GM19463 (cell line): ENCODE measurements around the gene MAN2A2.

Experiments used
- ATAC-seq: cut with Tn5 transposase; IDR thresholded peaks from one replicate; pipeline ENCODE4 v1.9.1; 2021; ENCODE audit warnings: mild to moderate bottlenecking, moderate library complexity; ENCODE audit not compliant: unreplicated experiment

Gene MAN2A2

GRCh38 chr15:90941038-90941437 lies 37.9 kb downstream of the MAN2A2 start:
- no peak for ATAC-seq

- no peak for ATAC-seq
Observed at GRCh38 chr15:90942354-90943120, 39.4 kb downstream of the MAN2A2 start.

GRCh38 chr15:90945091-90945490 lies 42.0 kb downstream of the MAN2A2 start:
- ATAC-seq, result no peak

GRCh38 chr15:90946538-90946937 lies 43.4 kb downstream of the MAN2A2 start:
- no peak for ATAC-seq

- no peak for ATAC-seq
Observed at GRCh38 chr15:90946941-90947576, 44.0 kb downstream of the MAN2A2 start.

DNA sequence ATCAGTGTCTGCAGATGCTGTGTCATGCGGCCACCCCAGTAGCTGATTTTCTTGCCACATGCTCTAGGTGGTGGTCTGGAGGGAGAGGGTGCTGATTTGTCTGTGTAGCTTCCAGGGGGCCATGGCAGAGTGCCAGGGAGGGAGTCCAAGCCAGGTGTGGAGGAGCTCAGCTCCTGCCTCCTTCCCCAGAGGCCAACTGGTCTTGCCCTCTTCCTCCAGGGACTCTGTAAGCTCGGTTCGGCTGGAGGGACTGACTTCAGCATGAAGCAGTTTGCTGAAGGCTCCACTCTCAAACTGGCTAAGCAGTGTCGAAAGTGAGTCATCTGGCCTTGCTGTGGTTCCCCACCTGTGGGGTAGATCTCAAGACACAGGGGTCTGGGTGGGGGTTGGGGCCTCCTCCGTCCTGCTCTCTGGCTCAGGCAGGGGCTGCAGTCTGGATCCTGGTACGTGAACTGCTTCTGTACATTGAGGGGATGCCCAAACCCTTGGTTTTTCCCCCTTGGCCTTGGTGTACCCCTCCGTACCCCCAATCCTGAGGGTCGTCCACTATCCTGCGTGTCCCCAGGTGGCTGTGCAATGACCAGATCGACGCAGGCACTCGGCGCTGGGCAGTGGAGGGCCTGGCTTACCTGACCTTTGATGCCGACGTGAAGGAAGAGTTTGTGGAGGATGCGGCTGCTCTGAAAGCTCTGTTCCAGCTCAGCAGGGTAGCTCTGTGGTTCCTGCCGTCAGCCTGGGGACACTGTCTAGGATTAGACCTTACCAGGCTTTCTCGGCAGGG lies 44.7 kb downstream of the MAN2A2 start:
- ATAC-seq, result no peak

GRCh38 chr15:90948506-90948905 lies 45.4 kb downstream of the MAN2A2 start:
- ATAC-seq, result no peak

DNA sequence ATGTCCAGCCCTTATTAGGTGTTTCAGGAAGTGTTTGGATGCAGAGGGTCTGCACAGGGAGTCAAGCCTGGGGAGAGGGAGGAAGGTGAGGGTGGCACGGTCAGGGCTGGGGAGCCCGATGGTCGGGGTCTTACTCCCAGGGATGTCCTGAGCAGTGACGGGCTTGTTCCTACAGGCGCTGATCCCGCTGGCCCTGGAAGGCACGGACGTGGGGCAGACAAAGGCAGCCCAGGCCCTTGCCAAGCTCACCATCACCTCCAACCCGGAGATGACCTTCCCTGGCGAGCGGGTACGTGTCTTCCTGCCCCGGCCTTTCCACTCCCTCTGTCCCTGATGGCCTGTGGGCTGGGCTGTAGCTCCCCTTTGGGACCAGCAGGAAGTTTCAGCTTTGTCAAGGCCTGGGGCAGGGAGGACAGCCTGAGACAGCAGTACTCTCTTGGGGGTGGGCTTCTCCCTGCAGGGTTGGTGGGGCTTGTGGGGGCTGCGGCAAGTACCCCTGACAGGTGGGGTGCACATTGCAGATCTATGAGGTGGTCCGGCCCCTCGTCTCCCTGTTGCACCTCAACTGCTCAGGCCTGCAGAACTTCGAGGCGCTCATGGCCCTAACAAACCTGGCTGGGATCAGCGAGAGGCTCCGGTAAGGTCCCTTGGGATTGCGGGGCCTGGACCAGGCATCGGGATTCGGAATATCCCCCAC lies 47.0 kb downstream of the MAN2A2 start:
- ATAC-seq, result no peak

GRCh38 chr15:90950676-90951075 lies 47.6 kb downstream of the MAN2A2 start:
- ATAC-seq, result no peak

DNA sequence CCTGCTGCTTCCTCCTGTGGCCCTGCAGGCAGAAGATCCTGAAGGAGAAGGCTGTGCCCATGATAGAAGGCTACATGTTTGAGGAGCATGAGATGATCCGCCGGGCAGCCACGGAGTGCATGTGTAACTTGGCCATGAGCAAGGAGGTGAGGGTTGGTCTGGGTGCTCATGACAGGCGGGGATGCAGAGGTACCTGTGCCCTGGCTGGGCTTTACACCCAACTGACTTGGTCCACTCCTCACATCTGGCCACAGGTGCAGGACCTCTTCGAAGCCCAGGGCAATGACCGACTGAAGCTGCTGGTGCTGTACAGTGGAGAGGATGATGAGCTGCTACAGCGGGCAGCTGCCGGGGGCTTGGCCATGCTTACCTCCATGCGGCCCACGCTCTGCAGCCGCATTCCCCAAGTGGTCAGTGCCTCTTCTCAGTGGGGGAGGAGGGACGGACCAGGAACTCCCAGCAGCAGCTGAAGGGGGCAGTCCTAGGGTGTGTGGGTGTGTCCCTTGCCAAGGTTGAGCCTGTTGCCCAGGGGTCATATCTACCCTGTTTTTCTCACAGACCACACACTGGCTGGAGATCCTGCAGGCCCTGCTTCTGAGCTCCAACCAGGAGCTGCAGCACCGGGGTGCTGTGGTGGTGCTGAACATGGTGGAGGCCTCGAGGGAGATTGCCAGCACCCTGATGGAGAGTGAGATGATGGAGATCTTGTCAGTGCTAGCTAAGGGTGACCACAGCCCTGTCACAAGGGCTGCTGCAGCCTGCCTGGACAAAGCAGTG lies 50.0 kb downstream of the MAN2A2 start:
- no peak for ATAC-seq

DNA sequence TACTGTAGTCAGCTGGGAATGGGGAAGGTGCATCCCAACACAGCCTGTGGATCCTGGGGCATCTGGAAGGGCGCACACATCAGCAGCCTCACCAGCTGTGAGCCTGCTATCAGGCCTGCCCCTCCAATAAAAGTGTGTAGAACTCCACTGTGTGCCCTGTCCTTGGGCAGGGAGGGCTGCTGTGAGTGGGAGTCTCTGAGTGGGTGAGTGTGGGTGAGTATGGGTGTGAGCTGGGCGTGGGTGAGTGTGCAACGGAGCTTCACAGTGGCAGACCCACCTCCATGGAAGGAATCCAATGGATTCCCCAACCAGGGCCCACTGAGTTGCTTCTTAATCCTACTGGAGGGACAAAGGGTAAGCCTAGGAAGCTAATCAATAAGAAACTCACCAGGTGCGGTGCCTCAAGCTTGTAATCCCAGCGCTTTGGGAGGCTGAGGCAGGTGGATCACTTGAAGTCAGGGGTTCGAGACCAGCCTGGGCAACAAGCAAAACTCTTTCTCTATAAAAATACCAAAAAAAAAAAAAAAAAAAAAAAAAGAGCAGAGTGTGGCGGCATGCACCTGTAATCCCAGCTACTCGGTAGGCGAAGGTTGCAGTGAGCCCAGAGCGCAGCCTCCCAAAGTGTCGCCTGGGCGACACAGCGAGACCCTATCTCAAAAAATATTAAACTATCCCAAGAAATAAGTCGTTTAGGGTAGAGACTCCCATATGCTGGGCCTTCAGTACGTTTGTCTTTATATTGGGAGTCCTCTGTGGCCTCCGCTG lies 51.0 kb downstream of the MAN2A2 start:
- ATAC-seq, result no peak

GRCh38 chr15:90954712-90955623 lies 51.9 kb downstream of the MAN2A2 start, which contains the start of gene RCCD1:
RCCD1 (plus strand) TSS chr15:90954884; CDS start chr15:90956735, 1,851 bp downstream.
- peak; percentile 95 for ATAC-seq

DNA sequence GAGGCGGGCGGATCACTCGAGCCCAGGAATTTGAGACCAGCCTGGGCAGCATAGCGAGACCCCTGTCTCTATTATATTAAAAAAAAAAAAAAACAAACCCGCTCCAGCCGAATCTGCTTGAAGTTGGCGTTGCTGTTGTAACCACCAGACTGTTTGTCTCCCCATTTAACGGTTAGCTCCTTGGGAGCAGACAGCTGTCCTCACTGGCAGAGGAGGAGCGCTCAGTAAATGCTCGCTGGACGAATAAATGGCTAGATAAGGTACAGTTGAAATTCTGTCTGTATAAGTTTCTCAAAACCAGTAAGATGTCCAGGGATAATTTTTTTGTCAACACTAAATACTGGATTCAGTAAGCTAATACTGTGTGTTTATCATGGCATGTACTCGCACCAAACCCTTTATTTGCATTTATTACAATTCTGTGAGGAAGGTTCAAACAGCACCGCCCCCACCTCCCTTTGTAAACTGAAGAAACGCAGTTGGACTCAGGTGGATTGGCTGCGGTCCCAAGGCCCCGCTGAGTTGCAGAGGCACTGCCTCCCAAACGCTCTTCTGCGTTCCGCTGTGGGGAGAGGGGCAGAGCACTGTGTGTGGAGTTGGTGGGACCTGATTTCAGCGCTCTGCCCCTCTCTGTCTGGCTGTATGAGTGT lies 52.6 kb downstream of the MAN2A2 start:
- ATAC-seq, result no peak

DNA sequence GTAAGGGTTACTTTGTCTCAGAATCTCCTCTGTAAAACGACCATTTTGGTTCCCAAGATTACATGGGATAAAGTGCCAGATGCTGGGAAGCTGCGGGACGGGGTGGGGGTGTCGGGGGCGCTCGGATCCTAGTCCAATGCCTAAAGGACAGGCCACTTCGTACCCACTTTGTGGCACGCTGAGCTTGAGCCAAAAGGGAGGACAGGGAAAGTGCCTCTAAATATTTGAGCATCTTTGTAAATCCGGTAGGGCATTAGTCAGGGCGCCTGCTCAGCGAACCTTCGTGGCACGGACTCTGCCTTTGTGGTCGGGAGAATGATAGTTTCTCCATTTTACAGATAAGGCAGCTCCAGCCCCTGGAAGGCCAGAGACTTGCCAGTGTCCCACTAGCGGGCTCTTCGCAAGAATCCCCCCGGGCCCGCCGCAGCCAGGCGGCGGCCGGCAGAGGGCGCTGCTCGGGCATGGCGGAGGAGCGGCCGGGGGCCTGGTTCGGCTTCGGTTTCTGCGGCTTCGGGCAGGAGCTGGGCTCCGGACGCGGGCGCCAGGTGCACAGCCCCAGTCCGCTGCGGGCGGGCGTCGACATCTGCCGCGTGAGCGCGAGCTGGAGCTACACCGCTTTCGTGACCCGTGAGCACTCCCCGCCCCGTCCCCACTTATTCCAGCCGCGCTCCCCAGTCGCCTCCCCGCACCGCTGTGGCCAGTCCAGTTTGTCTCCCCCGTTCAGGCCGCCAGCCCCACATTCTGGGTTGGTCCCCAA lies 53.4 kb downstream of the MAN2A2 start:
- ATAC-seq, result no peak

GRCh38 chr15:90957031-90957790 lies 54.1 kb downstream of the MAN2A2 start:
- ATAC-seq, result no peak

DNA sequence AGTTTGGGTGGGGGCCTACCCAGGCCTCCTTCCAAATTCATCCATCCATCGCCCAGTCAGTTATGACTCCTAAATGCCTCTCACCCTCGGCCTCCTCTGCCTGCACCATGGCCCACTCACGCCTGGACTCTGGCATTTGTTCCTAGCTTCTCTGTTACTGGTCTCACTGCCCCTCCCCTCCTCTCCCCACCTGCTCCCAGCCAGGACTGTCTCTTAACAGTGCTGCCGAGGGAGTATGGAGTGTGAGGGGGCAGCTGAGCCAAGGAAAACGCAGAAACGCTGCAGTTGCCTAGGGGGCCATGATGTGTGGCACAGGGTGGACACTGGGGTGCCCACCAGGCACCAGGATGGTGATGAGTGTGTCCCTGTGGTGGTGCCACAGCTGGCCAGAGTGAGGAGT lies 54.7 kb downstream of the MAN2A2 start:
- ATAC-seq, result no peak
